ENCODE results near the gene SAE1. TPM values are rescaled to one million over a fixed set of nuclear protein-coding genes. Genes with fewer than 3 reads are reported as not detected.
A peak's percentile ranks its signal among the peaks of the same experiment; 100 is the strongest.

SAE1 gene
- total RNA-seq, 1 donor from 2014 or later = 49.9 TPM

DNA sequence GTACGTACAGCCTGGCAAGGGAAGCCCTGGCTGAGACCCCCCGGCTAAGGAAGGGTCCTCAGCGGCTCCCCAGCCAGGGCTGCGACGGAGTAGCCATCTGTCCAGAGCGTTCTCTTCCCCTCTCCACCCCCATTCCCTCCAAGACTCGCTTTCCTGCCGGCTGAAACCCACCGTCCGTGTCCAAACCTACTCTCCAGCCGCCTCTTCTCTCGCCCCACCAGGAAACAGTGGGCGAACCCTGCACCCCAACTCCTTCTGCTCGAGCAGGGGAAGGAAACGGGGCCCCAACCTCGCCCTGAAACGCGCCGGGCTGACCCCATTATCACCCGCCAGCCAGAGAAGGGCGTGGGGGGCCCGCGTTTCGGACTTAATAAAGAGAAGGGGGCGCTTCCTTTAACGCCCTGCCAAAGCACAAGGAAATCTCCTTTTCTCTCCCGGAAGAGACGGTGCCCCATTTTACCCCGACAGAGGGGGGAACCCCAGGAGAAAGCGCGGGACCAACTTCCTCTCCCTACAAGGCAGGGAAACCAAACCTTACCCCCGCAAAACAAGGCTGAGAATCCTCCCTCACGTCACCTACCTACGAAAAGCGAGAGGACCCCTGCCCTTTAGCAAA, 19.5 kb upstream of the SAE1 start:
- no peaks in the 10 kb centered on the region for H3K9me3 ChIP-seq
- DNase-seq (peak; percentile 59), ATAC-seq (no peak)
- H3K4me3 ChIP-seq = peak overlapping the region; percentile 89
- H3K27ac ChIP-seq = peak overlapping the region; percentile 100
- TF ChIP-seq CTCF (IDR thresholded peaks at IDR 0.05) = no peak
- no peaks in the 10 kb centered on the region for H3K27me3 ChIP-seq (ENCODE audit: low read depth)
- peaks cover 53% of the 10 kb centered on the region for H3K4me1 ChIP-seq
- H3K36me3 ChIP-seq = no peaks in the 10 kb centered on the region
- intact Hi-C loops (cut with DNase I) = no loop called here

DNA sequence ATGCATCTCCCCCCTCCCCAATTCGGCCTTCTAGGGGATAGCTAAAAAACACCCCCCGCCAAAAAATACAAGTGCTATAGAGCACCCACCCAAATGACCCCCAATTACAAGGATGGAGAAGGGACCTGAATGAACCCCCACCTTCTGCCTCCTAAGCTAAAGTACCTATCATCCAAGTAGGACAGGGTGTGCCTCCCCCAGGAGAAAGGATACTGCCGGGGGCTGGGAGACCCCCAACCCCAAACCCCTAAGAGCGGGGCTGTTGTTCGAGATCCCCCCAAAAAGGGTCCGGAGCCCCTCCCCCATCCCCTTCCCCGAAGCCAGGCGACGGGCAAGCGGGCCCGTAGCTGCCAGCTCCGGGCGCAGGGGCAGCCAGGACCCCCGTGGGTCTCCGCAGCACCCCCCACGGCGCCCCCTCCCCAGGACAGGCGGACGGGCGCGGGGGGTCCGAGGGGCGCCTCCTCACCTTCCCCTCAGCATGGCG, 18.9 kb upstream of the SAE1 start:
- no peak for TF ChIP-seq CTCF (IDR thresholded peaks at IDR 0.05)
- Histone ChIP-seq H3K36me3 (no peaks in the 10 kb centered on the region), H3K27me3 (ENCODE audit: low read depth) (no peaks in the 10 kb centered on the region), H3K4me1 (peaks cover 47% of the 10 kb centered on the region), H3K9me3 (no peaks in the 10 kb centered on the region), H3K4me3 (peak overlapping the region; percentile 89), H3K27ac (peak overlapping the region; percentile 100)
- ATAC-seq (no peak), DNase-seq (no peak)
- intact Hi-C loops (cut with DNase I) = no loop called here

DNA sequence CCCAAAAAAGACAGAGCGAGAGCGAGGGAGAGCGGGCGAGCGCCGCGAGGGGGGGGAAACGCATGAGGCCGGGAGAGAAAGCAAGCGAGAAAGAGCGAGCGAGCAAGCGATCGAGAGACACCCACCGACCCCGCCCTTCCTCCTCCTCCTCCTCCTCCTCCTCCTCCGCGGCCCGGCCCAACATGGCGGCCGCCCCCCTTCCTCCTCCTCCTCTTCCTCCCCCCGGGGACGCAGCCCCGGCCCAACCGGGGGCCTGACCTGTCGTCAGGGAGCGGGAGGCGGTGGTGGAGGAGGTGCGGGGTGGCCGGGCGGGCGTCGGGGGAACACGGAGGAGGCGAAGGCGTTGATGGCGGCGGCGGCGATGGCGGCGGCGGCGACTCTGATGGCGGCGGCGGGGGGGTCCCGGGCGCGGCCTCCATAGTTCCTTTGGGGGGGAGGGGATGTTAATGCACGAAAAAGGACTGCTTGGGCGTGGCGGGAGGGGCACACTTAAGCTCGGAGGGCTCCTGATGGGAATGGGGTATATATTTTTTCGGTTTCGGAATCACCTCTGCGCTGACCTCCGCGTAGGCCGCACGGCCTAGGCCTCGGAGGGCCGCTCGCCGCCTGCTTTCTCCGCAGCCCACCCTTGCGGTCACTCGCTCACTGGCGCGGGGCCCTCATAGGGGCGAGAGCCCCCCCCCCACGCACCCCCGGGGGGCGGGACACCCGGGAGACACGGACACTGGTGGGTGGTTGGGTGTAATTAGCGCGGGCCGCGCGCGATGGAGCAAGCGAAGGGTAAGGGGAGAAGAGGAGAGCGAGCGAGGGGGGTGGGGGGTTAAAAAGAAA, 18.3 kb upstream of the SAE1 start:
- Histone ChIP-seq H3K4me3 (peak overlapping the region; percentile 89), H3K4me1 (peaks cover 41% of the 10 kb centered on the region), H3K36me3 (no peaks in the 10 kb centered on the region), H3K27ac (peak overlapping the region; percentile 100), H3K9me3 (no peaks in the 10 kb centered on the region), H3K27me3 (ENCODE audit: low read depth) (no peaks in the 10 kb centered on the region)
- TF ChIP-seq CTCF (IDR thresholded peaks at IDR 0.05) = no peak
- ATAC-seq (peak; percentile 75 to 78), DNase-seq (peak; percentile 93)
- intact Hi-C loops (cut with DNase I) = no loop called here

DNA sequence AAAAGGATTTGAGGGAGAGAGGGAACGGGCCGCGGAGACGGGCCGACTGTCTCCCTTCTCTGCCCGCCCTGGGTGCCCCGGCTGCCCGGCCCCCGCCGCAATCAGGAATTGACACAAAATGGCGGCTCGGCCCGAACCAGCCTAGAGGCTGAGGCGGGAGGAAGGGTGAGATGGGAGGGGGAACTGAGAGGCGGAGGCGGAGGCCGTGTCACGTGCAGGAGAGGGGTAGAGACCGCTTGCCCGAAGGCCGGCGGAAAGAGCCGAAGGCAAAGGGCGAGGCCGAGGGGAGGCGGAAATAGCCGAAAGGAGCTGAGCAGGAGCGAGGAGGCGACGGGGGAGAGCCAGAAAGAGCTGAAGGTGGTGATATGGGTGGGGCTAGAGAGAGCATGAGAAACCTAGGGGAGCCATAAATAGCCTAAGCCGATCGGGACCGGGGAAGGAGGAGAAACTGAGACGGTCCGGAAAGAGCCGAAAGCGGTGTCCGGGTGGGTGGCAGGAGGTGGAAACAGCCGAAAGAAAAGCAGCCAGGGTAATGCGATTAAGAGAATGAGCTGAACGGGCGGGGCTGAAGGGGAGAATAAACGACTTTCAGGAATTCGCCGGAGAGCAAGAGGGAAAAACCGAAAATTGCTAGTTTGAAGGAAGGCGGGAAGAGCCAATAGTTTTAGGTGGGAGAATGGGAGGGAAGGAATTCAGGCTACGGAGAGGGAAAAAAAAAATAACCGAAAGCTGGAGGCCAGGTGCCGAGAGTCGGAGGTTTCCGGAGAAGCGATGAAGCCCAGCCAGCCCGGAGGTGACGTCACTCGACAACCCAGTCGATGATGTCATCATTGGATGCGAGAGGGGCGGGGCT, 17.4 kb upstream of the SAE1 start, which contains the start of gene ZC3H4:
TSS of gene ZC3H4 (minus strand) at position 780 of the 853 bp plus-strand sequence. CDS start 1,192 bp downstream, outside the sequence.
- ATAC-seq (peak; percentile 95 to 98), DNase-seq (peak; percentile 99)
- no peaks in the 10 kb centered on the region for H3K27me3 ChIP-seq (ENCODE audit: low read depth)
- no peaks in the 10 kb centered on the region for H3K9me3 ChIP-seq
- intact Hi-C loops (cut with DNase I) = no loop called here
- H3K4me3 ChIP-seq = peak within 1 kb of the TSS; percentile 89
- no peak for TF ChIP-seq CTCF (IDR thresholded peaks at IDR 0.05)
- peaks cover 32% of the 10 kb centered on the region for H3K4me1 ChIP-seq
- no peaks in the 10 kb centered on the region for H3K36me3 ChIP-seq
- H3K27ac ChIP-seq = peak within 1 kb of the TSS; percentile 100

Measured in lower lobe of right lung (tissue), 2 donors.